ENCODE data around the gene DHFR2. TPM values are rescaled to one million over a fixed set of nuclear protein-coding genes. Genes with fewer than 3 reads are reported as not detected.
"Not testable (repeated sequence)": the region's sequence is repeated elsewhere in the genome, so short reads cannot be mapped to it uniquely, and the experiment has no call there.

The DHFR2 gene
- total and polyA plus RNA-seq, 5 donors = 2.7 to 5.7 (median 3.6) TPM

- no peaks in the 10 kb centered on the region for H3K27me3 ChIP-seq (ENCODE audit: control insufficient read depth, insufficient read depth)
- H3K27ac ChIP-seq (ENCODE audit: low read length) = no peak overlapping the region
- H3K4me3 ChIP-seq (ENCODE audit: low read length) = no peak overlapping the region
- ATAC-seq (no peak), DNase-seq (no peak)
- no peaks in the 10 kb centered on the region for H3K9me3 ChIP-seq (ENCODE audit: control insufficient read depth, low read length)
- WGBS = 90% methylated on average over 4 of the region's 4 CpGs
- intact Hi-C loops (cut with DNase I) = no loop called here
- H3K4me1 ChIP-seq (ENCODE audit: control insufficient read depth, insufficient read depth, low read length) = no peaks in the 10 kb centered on the region
Measured at GRCh38 chr3:94083261-94083660, 20.5 kb upstream of the DHFR2 start.

- H3K9me3 ChIP-seq (ENCODE audit: control insufficient read depth, low read length) = no peaks in the 10 kb centered on the region
- no peaks in the 10 kb centered on the region for H3K4me1 ChIP-seq (ENCODE audit: control insufficient read depth, insufficient read depth, low read length)
- intact Hi-C loops (cut with DNase I) = no loop called here
- DNase-seq = no peak
- ATAC-seq = no peak
- no peak overlapping the region for H3K27ac ChIP-seq (ENCODE audit: low read length)
- no peaks in the 10 kb centered on the region for H3K27me3 ChIP-seq (ENCODE audit: control insufficient read depth, insufficient read depth)
- H3K4me3 ChIP-seq (ENCODE audit: low read length) = no peak overlapping the region
- WGBS = 76% methylated on average over 8 of the region's 8 CpGs
Measured at GRCh38 chr3:94082391-94082937, 19.7 kb upstream of the DHFR2 start.

DNA sequence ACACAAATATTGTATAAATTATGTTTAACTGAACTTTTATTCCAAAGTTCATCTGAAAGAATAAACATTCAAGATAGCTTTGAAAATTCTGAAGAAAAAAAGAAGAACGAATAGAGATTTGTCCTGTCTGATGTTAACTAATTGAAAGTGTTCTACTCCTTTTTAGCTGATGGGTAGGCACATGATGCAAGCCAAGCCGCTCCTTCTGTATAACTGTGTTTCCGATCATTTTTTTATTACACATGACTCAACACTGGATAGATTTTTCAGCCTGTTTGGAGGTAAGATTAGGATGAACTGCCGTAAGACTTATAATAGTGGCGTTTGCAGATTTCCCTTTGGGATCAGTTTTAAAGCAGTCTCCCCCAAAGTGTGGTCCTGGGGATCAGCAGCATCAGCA, 19.2 kb upstream of the DHFR2 start:
- intact Hi-C loops (cut with DNase I) = no loop called here
- no peaks in the 10 kb centered on the region for H3K4me1 ChIP-seq (ENCODE audit: control insufficient read depth, insufficient read depth, low read length)
- H3K4me3 ChIP-seq (ENCODE audit: low read length) = no peak overlapping the region
- no peaks in the 10 kb centered on the region for H3K27me3 ChIP-seq (ENCODE audit: control insufficient read depth, insufficient read depth)
- WGBS = 92% methylated on average over 5 of the region's 5 CpGs
- no peaks in the 10 kb centered on the region for H3K9me3 ChIP-seq (ENCODE audit: control insufficient read depth, low read length)
- H3K27ac ChIP-seq (ENCODE audit: low read length) = no peak overlapping the region
- DNase-seq (no peak), ATAC-seq (no peak)

- ATAC-seq; DNase-seq; H3K4me3 ChIP-seq (ENCODE audit: low read length); H3K27ac ChIP-seq (ENCODE audit: low read length); intact Hi-C loops (cut with DNase I); H3K4me1 ChIP-seq (ENCODE audit: control insufficient read depth, insufficient read depth, low read length); H3K27me3 ChIP-seq (ENCODE audit: control insufficient read depth, insufficient read depth); H3K9me3 ChIP-seq (ENCODE audit: control insufficient read depth, low read length): not testable (repeated sequence)
- WGBS = 94% methylated on average over 5 of the region's 5 CpGs
Measured at GRCh38 chr3:94080552-94080951, 17.8 kb upstream of the DHFR2 start.

- intact Hi-C loops (cut with DNase I) = no loop called here
- ATAC-seq (no peak), DNase-seq (no peak)
- no peak overlapping the region for H3K27ac ChIP-seq (ENCODE audit: low read length)
- no peaks in the 10 kb centered on the region for H3K4me1 ChIP-seq (ENCODE audit: control insufficient read depth, insufficient read depth, low read length)
- H3K4me3 ChIP-seq (ENCODE audit: low read length) = no peak overlapping the region
- WGBS = 96% methylated on average over 3 of the region's 3 CpGs
- H3K27me3 ChIP-seq (ENCODE audit: control insufficient read depth, insufficient read depth) = no peaks in the 10 kb centered on the region
- H3K9me3 ChIP-seq (ENCODE audit: control insufficient read depth, low read length) = no peaks in the 10 kb centered on the region
Measured at GRCh38 chr3:94076055-94076454, 13.3 kb upstream of the DHFR2 start.

GRCh38 chr3:94071713-94072284, 9.1 kb upstream of the DHFR2 start:
- WGBS = 91% methylated on average over 4 of the region's 4 CpGs
- Histone ChIP-seq H3K4me1 (ENCODE audit: control insufficient read depth, insufficient read depth, low read length) (no peaks in the 10 kb centered on the region), H3K4me3 (ENCODE audit: low read length) (no peak overlapping the region), H3K27ac (ENCODE audit: low read length) (no peak overlapping the region), H3K27me3 (ENCODE audit: control insufficient read depth, insufficient read depth) (no peaks in the 10 kb centered on the region), H3K9me3 (ENCODE audit: control insufficient read depth, low read length) (no peaks in the 10 kb centered on the region)
- ATAC-seq = no peak
- no peak for DNase-seq
- intact Hi-C loops (cut with DNase I) = no loop called here

DNA sequence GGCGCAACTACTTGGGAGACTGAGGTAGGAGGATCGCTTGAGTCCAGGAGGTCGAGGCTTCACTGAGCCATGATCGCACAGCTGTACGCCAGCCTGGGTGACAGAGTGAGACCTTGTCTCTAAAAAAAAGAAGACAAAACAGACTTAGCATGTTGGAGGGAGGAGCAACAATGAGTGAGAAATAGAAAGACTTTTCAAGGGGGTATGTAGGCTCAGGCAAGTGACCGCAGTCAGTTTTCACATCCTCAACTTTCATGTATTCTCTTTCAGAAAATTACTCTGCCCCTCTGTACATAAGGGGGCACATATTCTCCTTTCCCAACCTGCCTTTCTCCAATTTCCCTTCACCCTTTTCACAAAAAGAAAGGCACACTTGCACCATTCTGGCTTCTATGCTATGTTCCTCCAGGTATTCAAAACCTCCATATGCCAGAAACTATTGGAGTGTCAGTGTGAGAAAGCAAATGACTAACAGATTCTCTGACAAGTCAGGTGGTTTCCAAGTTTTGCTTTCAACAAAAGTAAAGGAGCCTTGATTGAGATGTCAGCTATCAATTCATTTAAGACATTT, 7.7 kb upstream of the DHFR2 start:
- Histone ChIP-seq H3K27ac (ENCODE audit: low read length) (no peak overlapping the region), H3K4me3 (ENCODE audit: low read length) (no peak overlapping the region), H3K9me3 (ENCODE audit: control insufficient read depth, low read length) (no peaks in the 10 kb centered on the region), H3K27me3 (ENCODE audit: control insufficient read depth, insufficient read depth) (no peaks in the 10 kb centered on the region), H3K4me1 (ENCODE audit: control insufficient read depth, insufficient read depth, low read length) (no peaks in the 10 kb centered on the region)
- no peak for ATAC-seq
- 95% methylated on average over 6 of the region's 6 CpGs for WGBS
- intact Hi-C loops (cut with DNase I) = no loop called here
- no peak for DNase-seq

GRCh38 chr3:94069194-94069813, 6.6 kb upstream of the DHFR2 start:
- H3K27ac ChIP-seq (ENCODE audit: low read length) = no peak overlapping the region
- no peaks in the 10 kb centered on the region for H3K9me3 ChIP-seq (ENCODE audit: control insufficient read depth, low read length)
- ATAC-seq (no peak), DNase-seq (no peak)
- WGBS = 55% methylated on average over 4 of the region's 4 CpGs
- H3K27me3 ChIP-seq (ENCODE audit: control insufficient read depth, insufficient read depth) = no peaks in the 10 kb centered on the region
- no peaks in the 10 kb centered on the region for H3K4me1 ChIP-seq (ENCODE audit: control insufficient read depth, insufficient read depth, low read length)
- H3K4me3 ChIP-seq (ENCODE audit: low read length) = no peak overlapping the region
- intact Hi-C loops (cut with DNase I) = loop anchor here (5.0 to 10.0 kb wide), 4 partner anchors 62 to 165 kb away; no protein-coding TSS in a partner anchor

- WGBS = 69% methylated on average over 6 of the region's 6 CpGs
Measured at GRCh38 chr3:94066506-94067500, 4.1 kb upstream of the DHFR2 start.

DNA sequence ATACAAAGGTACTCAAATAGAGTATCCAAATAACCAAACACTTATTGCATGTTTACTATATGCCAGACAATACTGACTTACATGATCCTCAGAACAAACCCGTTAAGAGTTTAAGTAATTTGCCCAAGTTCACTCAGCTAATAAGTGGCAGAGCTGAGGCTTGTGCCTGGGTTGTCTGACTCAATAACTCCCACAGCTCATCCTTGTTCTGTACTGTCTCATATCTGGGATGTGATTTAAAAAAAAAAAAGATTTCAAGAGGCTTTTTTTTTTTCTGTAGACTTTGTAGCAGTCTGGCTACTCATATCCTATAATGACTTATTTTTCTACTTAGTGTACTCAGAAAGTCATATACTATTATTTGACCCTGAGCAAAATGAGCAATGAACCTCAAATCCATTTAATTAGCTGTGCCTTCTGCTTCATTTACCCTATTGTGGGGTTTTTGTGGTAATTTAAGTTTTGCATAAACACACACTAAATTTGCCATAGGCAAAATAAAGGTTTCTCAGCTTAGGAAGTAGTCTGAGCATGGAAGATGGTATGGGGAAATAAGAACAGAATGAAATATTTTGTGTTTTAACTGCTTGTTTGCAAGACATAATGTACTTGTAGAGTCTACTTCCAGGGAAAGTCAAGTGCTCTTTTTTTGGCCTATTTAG, 3.2 kb upstream of the DHFR2 start:
- WGBS = 90% methylated on average over 1 of the region's 1 CpG
- intact Hi-C loops (cut with DNase I) = loop anchor here (5.0 to 10.0 kb wide), 4 partner anchors 59 to 161 kb away; no protein-coding TSS in a partner anchor

More at GRCh38 chr3:94066506-94067500, 4.1 kb upstream of the DHFR2 start:
- no peaks in the 10 kb centered on the region for H3K9me3 ChIP-seq (ENCODE audit: control insufficient read depth, low read length)
- ATAC-seq (no peak), DNase-seq (no peak)
- no peaks in the 10 kb centered on the region for H3K27me3 ChIP-seq (ENCODE audit: control insufficient read depth, insufficient read depth)
- intact Hi-C loops (cut with DNase I) = loop anchor here (5.0 to 10.0 kb wide), 4 partner anchors 60 to 162 kb away; no protein-coding TSS in a partner anchor
- H3K4me1 ChIP-seq (ENCODE audit: control insufficient read depth, insufficient read depth, low read length) = no peaks in the 10 kb centered on the region
- H3K4me3 ChIP-seq (ENCODE audit: low read length) = no peak overlapping the region
- H3K27ac ChIP-seq (ENCODE audit: low read length) = no peak overlapping the region

More for the DNA sequence above, 3.2 kb upstream of the DHFR2 start:
- Histone ChIP-seq H3K4me1 (ENCODE audit: control insufficient read depth, insufficient read depth, low read length) (no peaks in the 10 kb centered on the region), H3K4me3 (ENCODE audit: low read length) (no peak overlapping the region), H3K27me3 (ENCODE audit: control insufficient read depth, insufficient read depth) (no peaks in the 10 kb centered on the region), H3K27ac (ENCODE audit: low read length) (no peak overlapping the region), H3K9me3 (ENCODE audit: control insufficient read depth, low read length) (no peaks in the 10 kb centered on the region)
- DNase-seq (no peak), ATAC-seq (no peak)
